Subcutaneous adipose tissue (tissue), 4 donors: ENCODE measurements around the gene CFDP1. TPM values are rescaled to one million over a fixed set of nuclear protein-coding genes. Genes with fewer than 3 reads are reported as not detected.

ENCODE experiments used
- total RNA-seq, 4 donors: library from RNA; depleted of rRNA; stranded (reverse); fragments of >200 nt; gene quantifications; one replicate each; pipeline ENCODE4 v1.1.0, GENCODE V29; 2016
- TF ChIP-seq, protein P1 (sequence below): fragments of 450-650 bp; IDR thresholded peaks from one replicate; pipeline ENCODE4 v1.5.1; 2016; ENCODE audit warnings: low read depth, mild to moderate bottlenecking, control low read depth, antibody characterized with exemption, moderate library complexity

Gene CFDP1
- total RNA-seq, 4 donors from 2014 or later = 38.6 to 60.7 (median 57.0) TPM

DNA sequence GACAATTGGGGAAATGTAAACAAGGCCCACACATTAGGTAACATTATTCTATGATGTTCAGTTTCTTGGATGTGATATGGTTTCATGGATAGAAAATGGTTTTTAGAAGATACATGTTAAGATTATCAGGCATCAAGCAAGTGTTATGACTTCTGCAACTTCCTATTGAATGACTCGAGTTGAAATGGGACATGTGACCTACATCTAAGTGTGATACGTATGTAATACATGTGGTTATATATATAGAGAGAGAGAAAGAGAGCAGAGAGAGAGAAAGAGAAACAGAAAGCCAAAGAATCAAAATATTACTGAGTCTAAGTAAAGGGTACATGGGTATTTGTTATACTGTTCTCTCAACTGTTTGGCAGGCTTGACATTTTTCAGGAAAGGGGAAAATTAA, 29.5 kb upstream of the CFDP1 start:
- TF ChIP-seq, protein P1, sequence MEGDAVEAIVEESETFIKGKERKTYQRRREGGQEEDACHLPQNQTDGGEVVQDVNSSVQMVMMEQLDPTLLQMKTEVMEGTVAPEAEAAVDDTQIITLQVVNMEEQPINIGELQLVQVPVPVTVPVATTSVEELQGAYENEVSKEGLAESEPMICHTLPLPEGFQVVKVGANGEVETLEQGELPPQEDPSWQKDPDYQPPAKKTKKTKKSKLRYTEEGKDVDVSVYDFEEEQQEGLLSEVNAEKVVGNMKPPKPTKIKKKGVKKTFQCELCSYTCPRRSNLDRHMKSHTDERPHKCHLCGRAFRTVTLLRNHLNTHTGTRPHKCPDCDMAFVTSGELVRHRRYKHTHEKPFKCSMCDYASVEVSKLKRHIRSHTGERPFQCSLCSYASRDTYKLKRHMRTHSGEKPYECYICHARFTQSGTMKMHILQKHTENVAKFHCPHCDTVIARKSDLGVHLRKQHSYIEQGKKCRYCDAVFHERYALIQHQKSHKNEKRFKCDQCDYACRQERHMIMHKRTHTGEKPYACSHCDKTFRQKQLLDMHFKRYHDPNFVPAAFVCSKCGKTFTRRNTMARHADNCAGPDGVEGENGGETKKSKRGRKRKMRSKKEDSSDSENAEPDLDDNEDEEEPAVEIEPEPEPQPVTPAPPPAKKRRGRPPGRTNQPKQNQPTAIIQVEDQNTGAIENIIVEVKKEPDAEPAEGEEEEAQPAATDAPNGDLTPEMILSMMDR = no peak

DNA sequence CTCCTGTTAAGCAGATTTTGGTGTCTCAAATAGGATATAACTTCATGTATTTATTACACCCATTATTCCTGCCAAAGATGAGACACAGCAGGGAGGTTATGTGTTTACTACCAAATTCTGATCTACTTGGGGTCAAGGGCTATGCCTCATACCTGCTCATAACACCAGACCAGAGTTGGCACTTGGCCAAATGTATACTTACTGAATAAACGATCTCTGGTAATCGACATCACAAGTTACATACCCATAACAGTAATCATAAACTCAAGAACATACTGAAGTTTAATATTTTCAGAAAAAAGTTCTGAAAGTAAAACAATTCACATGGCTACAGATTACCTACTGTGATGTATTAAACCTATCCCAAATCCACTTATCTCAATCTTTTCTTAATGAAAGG, 28.3 kb upstream of the CFDP1 start:
- TF ChIP-seq, protein P1 = no peak

DNA sequence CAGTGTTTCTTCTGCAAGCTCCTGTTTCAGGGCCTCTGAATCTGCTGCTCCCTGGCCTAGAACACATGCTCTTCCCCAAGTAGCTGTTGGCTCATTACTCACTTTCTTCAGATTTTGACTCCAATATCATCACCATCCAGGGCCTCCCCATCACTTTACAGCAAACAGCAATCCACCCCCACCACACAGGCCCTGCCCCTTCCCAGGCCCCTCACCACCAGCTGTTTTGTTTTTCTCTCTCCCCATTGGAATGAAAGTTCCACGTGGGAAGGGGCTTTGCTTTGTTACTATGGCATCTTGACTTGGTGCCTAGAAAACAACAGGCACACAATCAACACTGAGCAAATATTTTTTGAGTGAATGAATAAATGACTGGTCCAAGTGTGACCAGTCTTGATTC, 27.1 kb upstream of the CFDP1 start:
- TF ChIP-seq, protein P1 = no peak

DNA sequence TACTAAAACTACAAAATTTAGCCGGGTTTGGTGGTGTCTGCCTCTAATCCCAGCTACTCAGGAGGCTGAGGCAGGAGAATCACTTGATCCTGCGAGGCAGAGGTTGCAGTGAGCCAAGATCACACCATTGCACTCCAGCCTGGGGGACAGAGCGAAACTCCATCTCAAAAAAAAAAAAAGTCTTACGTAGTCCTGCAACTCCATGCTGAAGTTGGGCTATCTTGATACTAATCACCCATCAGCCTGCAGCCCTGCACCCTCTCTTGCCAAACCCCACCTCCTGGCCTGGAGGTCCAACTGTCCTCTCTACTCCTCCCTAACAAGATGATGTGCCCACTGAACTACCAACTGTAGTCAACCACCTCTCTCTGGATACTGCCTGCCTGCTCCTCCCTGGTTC, 26.4 kb upstream of the CFDP1 start:
- TF ChIP-seq, protein P1 = no peak

DNA sequence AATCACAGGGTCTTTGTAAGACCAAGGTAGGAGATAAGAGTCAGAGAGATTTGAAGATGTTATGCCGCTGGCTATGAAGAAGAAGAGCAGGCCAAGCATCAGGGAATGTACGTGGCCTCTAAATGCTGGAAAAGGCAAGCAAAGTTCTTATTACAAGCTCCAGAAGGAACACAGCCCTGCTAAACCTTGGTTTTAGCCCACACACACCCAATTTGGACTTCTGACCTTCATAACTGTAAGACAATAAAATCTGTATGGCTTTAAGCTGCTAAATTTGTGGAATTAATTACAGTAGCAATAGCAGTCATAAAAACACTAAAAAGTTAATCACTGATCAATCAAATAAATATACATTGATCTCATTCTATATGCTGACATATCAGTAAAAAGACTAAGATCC, 25.1 kb upstream of the CFDP1 start:
- TF ChIP-seq, protein P1 = no peak

DNA sequence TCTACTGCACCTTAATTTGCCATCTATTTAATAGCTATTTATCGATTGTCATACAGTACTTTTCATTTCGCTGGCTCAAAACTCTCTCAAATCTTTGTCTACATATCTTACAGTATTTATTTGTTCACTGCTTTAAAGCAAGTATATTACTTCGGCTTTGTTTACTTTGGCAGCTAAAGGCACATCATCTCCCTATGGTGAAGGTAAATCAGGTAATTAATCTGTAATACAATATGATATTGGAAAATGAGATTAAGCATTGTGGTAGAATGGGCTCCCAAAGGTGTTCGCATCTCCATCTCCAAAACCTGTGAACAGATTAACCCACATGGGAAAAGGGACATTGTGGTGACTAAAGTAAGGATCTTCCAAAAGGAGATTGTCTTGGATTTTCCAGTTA, 24.7 kb upstream of the CFDP1 start:
- TF ChIP-seq, protein P1 = no peak

DNA sequence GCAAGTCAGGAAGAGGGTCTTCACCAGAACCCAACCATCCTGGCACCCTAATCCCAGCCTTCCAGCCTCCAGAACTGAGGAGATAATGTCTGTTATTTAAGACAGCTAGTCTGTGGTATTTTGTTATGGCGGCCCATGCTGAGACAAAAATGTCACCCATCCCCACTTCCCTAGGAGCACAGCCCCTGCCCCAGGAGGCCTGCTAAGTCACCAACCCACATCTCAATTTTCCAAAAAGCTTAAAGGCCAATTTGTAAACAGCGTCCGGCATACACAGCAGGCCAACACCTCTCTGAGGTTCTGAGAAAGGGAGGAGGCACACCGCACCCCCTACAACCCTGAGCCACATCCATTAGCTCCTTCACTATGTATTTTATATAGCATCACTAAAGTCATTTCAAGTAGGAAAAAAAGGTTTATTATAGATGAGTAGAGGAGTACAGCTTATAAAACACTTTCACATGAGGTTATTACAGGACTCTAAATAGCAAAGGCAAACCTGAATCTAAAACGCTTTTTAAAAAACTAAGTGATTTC, 24.2 kb upstream of the CFDP1 start:
- TF ChIP-seq, protein P1 = no peak
